ENCODE measurements around the gene ZKSCAN4.

The ZKSCAN4 gene

GRCh38 chr6:28207510-28208110 lies 44.5 kb downstream of the ZKSCAN4 start:
- no peak for DNase-seq

GRCh38 chr6:28206928-28207509 lies 45.0 kb downstream of the ZKSCAN4 start:
- DNase-seq, result no peak

GRCh38 chr6:28206527-28206926 lies 45.5 kb downstream of the ZKSCAN4 start:
- DNase-seq, result no peak

- no peak for DNase-seq
Measured at GRCh38 chr6:28205879-28206278, 46.2 kb downstream of the ZKSCAN4 start.

GRCh38 chr6:28203201-28203600 lies 48.9 kb downstream of the ZKSCAN4 start:
- no peak for DNase-seq

GRCh38 chr6:28200020-28200419 lies 52.0 kb downstream of the ZKSCAN4 start:
- no peak for DNase-seq

All from stimulated activated naive CD4-positive, alpha-beta T cell treated with Interleukin-2 at 50 U/mL for 16 hours (primary cell).